Natural killer cell (primary cell): ENCODE data around the gene SKI. TPM values are rescaled to one million over a fixed set of nuclear protein-coding genes. Genes with fewer than 3 reads are reported as not detected.

Experiments used
- ATAC-seq, 3 donors: fragments of 150-1000 bp in 2 of 3; fragments of 200-7000 bp in 1 of 3; cut with Tn5 transposase; 1 replicate in 1 of 3; 2 replicates in 2 of 3; pipeline ENCODE4 v1.10.0; 2021; ENCODE audit warnings: mild to moderate bottlenecking in 2 of 3, moderate library complexity in 2 of 3
- DNase-seq, 2 donors: peaks; one replicate each; pipeline versions ENCODE4 v3.0.0 to v3.0.0-alpha.2; 2013 to 2021; ENCODE audit warnings: mixed read lengths in 1 of 2
- H3K27ac ChIP-seq: one replicate; pipeline ENCODE4 v1.5.1; 2013; ENCODE audit warnings: mild to moderate bottlenecking, low read length
- H3K27me3 ChIP-seq: one replicate; pipeline ENCODE4 v1.6.1; 2013; ENCODE audit warnings: low read length; ENCODE audit not compliant: control insufficient read depth, insufficient read depth
- H3K36me3 ChIP-seq: one replicate; pipeline ENCODE4 v1.6.1; 2013; ENCODE audit warnings: low read length; ENCODE audit not compliant: control insufficient read depth, insufficient read depth
- H3K4me1 ChIP-seq: one replicate; pipeline ENCODE4 v1.6.1; 2013; ENCODE audit warnings: low read length; ENCODE audit not compliant: control insufficient read depth, insufficient read depth
- H3K4me3 ChIP-seq: one replicate; pipeline ENCODE4 v1.5.1; 2013; ENCODE audit warnings: low read length
- H3K9me3 ChIP-seq: one replicate; pipeline ENCODE4 v1.6.1; 2013; ENCODE audit warnings: low read length; ENCODE audit not compliant: control insufficient read depth, insufficient read depth
- H3K27ac Mint-ChIP-seq, 2 donors: one replicate each; pipeline ENCODE4 v1.8.0; 2022; ENCODE audit warnings: mild to moderate bottlenecking in 2 of 2, mixed read lengths in 2 of 2, moderate library complexity in 1 of 2
- H3K27me3 Mint-ChIP-seq, 2 donors: one replicate each; pipeline ENCODE4 v1.8.0; 2022; ENCODE audit warnings: low read depth in 2 of 2, mixed read lengths in 2 of 2
- H3K36me3 Mint-ChIP-seq: one replicate; pipeline ENCODE4 v1.8.0; 2022; ENCODE audit warnings: mixed read lengths
- H3K4me1 Mint-ChIP-seq, 2 donors: one replicate each; pipeline ENCODE4 v1.8.0; 2022; ENCODE audit warnings: mixed read lengths in 2 of 2
- H3K4me3 Mint-ChIP-seq: one replicate; pipeline ENCODE4 v1.8.0; 2022; ENCODE audit warnings: mild to moderate bottlenecking, moderate library complexity, mixed read lengths
- H3K9me3 Mint-ChIP-seq, 2 donors: one replicate each; pipeline ENCODE4 v1.8.0; 2022; ENCODE audit warnings: mixed read lengths in 2 of 2
- CTCF ChIP-seq: fragments of 200-600 bp; IDR thresholded peaks from one replicate; pipeline ENCODE4 v1.8.0; 2022; ENCODE audit warnings: antibody characterized with exemption
- WGBS: methylation state at CpG from one replicate; pipeline ENCODE4 v1.1.7; 2013; ENCODE audit warnings: missing lambda C conversion rate; ENCODE audit not compliant: insufficient coverage; 5-methylcytosine and 5-hydroxymethylcytosine counted together
- intact Hi-C: fragments of 100-400 bp; cut with micrococcal nuclease; formaldehyde crosslinking; loops from one replicate; pipeline ENCODE4 v1.14.2; 2022
- total RNA-seq, 4 donors: library from RNA; stranded (reverse); fragments of 120-200 nt in 1 of 4; gene quantifications; one replicate each; pipeline versions ENCODE4 v1.2.3 to v1.2.4, GENCODE V29; 2013 to 2022

The SKI gene
- total RNA-seq, 3 donors from 2014 or later (not counting 1 experiment from before 2014, with no cell fraction given), result 96.9 to 145 (median 140) TPM

DNA sequence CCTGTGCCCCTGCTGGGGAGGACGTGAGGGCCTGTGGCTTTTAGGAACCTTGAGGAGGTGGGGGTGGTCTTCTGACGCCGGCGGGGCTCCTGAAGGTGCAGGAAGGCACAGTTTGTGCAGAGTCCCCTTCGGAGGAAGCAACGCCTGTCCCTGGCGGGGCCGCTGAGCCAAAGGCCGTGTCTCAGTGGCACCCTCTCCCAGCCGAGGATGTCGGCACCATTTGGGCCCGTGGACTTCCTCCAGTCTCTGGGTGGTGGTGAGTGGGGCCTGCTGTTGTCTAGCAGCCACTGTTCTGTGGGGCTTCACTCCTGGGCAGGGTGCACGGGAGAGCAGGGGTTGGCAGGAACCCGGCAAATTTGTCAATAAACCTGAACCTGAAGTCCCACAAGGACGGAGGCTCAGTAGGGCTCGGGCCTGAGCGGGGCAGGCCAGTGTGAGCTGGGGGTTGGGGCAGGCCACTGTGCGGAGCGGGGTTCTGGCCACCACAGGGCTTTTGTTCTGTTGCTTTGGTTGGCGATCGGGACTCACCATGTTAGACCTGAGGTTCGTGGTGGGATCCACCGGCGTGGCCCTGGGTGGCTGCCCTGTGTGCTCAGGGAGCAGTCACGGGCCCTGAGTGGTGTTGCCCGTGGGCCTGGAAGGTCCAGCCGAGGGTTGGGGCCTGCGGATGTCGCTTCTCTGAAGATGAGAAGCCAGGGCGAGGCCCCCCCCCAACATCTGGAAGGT, 64.8 kb downstream of the SKI start:
- no peaks in the 10 kb centered on the region for H3K36me3 ChIP-seq
- H3K27ac ChIP-seq, result no peak overlapping the region
- H3K4me3 ChIP-seq, result no peak overlapping the region
- intact Hi-C loops, result no loop called here
- H3K27me3 ChIP-seq, result no peaks in the 10 kb centered on the region
- no peaks in the 10 kb centered on the region for H3K27me3 Mint-ChIP-seq
- no peak for TF ChIP-seq CTCF
- peak overlapping the region; percentile 95 to 97 for H3K27ac Mint-ChIP-seq
- peaks cover 63 to 79% of the 10 kb centered on the region in 2 donors for H3K4me1 Mint-ChIP-seq
- H3K9me3 Mint-ChIP-seq, result no peaks in the 10 kb centered on the region
- H3K4me1 ChIP-seq, result peaks cover 67% of the 10 kb centered on the region
- WGBS, result 97% methylated on average over 30 of the region's 30 CpGs
- no peak overlapping the region for H3K4me3 Mint-ChIP-seq
- ATAC-seq (no peak), DNase-seq (no peak)
- H3K36me3 Mint-ChIP-seq, result no peaks in the 10 kb centered on the region
- H3K9me3 ChIP-seq, result no peaks in the 10 kb centered on the region

DNA sequence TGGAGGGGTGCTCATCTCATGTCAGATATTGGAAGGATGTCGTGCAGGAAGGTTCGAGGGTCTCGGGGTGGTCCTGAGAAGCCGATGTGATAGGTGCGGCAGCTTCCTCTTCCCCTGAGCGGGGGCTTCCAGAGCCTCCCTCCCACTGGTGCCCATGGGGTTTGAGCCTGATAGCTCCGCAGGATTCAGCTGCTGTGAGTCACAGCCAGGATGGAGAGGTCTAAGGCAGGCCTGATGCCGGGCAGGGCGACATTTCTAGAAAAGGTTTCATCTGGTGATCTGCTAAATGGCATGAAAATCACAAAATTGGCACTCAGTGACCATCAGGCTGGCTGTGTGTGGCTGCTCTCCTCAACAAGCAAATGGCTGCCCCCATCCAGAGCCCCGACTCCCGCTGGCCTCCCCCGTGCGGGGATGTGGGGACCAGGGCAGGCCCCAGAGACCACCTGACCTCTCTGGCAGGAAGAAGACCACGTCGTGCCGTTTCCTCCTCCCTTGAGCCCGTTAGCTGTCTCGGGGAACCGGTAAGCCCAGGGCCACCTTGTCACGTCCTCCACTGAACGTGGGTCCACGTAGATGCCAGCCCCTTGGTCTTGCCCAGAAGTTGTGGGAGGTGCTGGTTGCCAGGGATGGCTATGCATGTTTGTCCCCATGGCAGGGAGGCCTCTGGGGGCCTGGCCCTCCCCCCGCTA, 66.1 kb downstream of the SKI start:
- H3K4me3 ChIP-seq, result no peak overlapping the region
- Mint-ChIP-seq H3K4me1 (peaks cover 64 to 76% of the 10 kb centered on the region in 2 donors), H3K27me3 (no peaks in the 10 kb centered on the region), H3K9me3 (no peaks in the 10 kb centered on the region), H3K4me3 (peak overlapping the region; percentile 73), H3K27ac (peak overlapping the region; percentile 14 to 33), H3K36me3 (no peaks in the 10 kb centered on the region)
- ATAC-seq (no peak), DNase-seq (no peak)
- H3K27ac ChIP-seq, result no peak overlapping the region
- H3K9me3 ChIP-seq, result no peaks in the 10 kb centered on the region
- no peaks in the 10 kb centered on the region for H3K36me3 ChIP-seq
- intact Hi-C loops, result no loop called here
- peaks cover 69% of the 10 kb centered on the region for H3K4me1 ChIP-seq
- WGBS, result 68% methylated on average over 23 of the region's 23 CpGs
- no peak for TF ChIP-seq CTCF
- H3K27me3 ChIP-seq, result no peaks in the 10 kb centered on the region

GRCh38 chr1:2294725-2295078, 66.6 kb downstream of the SKI start:
- intact Hi-C loops, result no loop called here
- no peak for ATAC-seq
- 84% methylated on average over 5 of the region's 5 CpGs for WGBS
- H3K9me3 ChIP-seq, result no peaks in the 10 kb centered on the region
- Mint-ChIP-seq H3K27me3 (no peaks in the 10 kb centered on the region), H3K36me3 (no peaks in the 10 kb centered on the region), H3K4me1 (peaks cover 61 to 76% of the 10 kb centered on the region in 2 donors), H3K9me3 (no peaks in the 10 kb centered on the region), H3K27ac (peak overlapping the region in 1 of 2 donors; percentile 29), H3K4me3 (no peak overlapping the region)
- no peaks in the 10 kb centered on the region for H3K27me3 ChIP-seq
- H3K27ac ChIP-seq, result no peak overlapping the region
- H3K4me3 ChIP-seq, result no peak overlapping the region
- no peak for TF ChIP-seq CTCF
- H3K36me3 ChIP-seq, result no peaks in the 10 kb centered on the region
- no peak for DNase-seq
- H3K4me1 ChIP-seq, result peaks cover 69% of the 10 kb centered on the region
